HG03354 (cell line): Measurements from ENCODE around the gene NOP9.
A peak's percentile ranks its signal among the peaks of the same experiment; 100 is the strongest.

ENCODE experiments used
- ATAC-seq: cut with Tn5 transposase; IDR thresholded peaks from one replicate; pipeline ENCODE4 v1.9.1; 2021; ENCODE audit warnings: mild to moderate bottlenecking; ENCODE audit not compliant: unreplicated experiment, poor library complexity, severe bottlenecking

NOP9 gene

GRCh38 chr14:24304019-24304387, 4.4 kb downstream of the NOP9 start:
- no peak for ATAC-seq

DNA sequence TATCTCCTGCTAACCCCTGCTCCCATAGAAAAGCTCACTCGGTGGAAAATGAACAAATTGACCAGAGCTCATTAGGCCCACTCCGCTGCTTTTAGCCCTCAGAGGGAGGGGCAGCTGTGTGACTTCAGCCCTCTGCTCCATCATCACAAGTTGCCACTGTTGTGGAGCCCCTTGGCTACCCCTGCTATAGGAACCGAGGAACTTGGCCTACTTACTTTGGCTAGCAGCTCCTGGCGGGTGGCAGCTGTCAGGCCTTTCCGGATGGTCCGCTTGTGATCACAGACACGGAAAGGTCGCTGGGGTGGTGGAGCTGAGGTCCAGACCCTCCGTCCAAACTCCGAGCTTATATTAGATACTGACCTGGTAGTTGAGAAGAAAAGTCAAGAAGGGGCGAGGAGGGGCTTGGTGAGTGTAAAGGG, 7.5 kb downstream of the NOP9 start:
- no peak for ATAC-seq

DNA sequence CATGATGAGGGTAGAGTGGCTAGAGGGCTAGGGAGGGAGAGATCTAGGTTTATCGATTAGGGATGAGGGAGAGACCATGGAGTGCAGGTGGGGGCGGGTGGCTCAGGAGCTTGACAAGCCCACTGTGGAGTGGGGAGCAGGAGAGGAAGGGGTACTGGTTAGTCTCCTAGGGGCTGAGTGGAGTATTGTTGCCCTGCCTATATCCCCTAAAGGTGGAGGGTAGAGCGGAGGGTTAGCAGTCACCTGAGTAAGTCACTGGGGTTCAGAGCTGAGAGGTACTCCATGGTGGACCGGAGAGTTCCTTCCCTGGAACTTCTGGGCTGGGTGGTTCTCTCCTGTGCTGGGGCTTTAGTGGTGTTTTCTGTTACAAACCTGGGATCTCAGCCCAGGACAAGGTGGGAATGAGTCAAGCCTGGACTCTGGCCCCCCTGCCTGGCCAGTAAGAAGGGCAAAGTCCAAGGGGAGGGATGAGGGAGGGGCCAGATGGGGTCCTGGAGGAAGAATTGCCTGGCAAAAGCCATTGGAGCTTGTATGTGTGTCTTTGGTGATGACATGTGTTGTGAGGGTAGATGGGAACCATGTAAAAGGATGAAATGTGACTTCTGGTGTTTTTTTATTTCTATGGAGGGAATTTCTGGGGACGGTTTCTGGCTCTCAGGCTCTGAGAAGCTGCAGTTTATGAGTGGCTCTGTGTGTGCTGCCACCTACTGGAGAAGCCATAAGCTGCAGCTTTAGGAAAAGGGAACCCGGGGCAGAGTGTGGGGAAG, 8.1 kb downstream of the NOP9 start, which contains the start of gene CIDEB:
Gene CIDEB (minus strand): TSS at position 403 of the 767 bp plus-strand sequence. CDS start 119 bp downstream, at position 284.
- peak; percentile 23 for ATAC-seq

DNA sequence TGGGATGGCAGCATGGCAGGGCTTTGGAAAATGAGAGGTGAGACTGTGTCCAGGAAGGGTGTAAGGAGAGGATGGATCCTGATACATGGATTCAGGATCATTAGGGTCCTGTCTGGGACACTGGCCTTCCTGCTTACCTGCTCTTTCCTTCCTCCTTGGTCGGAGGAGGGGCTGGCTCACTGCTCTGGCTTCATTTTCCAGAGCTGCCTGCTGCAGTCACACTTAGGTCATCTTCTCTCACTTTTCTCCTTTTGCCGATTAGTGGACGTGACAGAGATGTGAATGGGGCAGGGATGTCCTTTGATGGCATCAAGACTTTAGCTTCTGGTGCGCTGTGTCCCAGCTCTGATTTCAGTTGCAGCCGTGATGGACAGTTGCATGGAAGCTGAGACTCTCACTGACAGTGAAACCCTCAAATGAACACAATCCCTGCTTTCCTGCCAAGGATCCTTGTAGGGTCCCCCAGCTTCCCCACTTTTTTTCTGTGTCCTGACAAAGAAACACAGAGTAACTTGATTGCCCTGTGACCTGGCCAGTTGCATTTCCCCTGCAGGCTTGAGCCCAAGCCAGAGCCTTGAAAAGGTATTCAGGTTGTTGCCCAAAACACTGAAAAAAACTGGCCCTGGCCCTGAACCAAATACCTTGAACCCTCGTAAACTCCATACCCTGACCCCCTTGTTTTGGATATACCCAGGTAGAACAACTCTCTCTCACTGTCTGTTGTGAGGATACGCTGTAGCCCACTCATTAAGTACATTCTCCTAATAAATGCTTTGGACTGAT, 8.9 kb downstream of the NOP9 start:
- ATAC-seq, result no peak

- no peak for ATAC-seq
Measured at GRCh38 chr14:24309538-24310264, 10.1 kb downstream of the NOP9 start, which contains the start of gene LTB4R2. TSS of gene LTB4R2 (plus strand) at chr14:24310140. CDS start at chr14:24310665, 525 bp downstream.

- no peak for ATAC-seq
Measured at GRCh38 chr14:24310265-24310645, 10.6 kb downstream of the NOP9 start.

DNA sequence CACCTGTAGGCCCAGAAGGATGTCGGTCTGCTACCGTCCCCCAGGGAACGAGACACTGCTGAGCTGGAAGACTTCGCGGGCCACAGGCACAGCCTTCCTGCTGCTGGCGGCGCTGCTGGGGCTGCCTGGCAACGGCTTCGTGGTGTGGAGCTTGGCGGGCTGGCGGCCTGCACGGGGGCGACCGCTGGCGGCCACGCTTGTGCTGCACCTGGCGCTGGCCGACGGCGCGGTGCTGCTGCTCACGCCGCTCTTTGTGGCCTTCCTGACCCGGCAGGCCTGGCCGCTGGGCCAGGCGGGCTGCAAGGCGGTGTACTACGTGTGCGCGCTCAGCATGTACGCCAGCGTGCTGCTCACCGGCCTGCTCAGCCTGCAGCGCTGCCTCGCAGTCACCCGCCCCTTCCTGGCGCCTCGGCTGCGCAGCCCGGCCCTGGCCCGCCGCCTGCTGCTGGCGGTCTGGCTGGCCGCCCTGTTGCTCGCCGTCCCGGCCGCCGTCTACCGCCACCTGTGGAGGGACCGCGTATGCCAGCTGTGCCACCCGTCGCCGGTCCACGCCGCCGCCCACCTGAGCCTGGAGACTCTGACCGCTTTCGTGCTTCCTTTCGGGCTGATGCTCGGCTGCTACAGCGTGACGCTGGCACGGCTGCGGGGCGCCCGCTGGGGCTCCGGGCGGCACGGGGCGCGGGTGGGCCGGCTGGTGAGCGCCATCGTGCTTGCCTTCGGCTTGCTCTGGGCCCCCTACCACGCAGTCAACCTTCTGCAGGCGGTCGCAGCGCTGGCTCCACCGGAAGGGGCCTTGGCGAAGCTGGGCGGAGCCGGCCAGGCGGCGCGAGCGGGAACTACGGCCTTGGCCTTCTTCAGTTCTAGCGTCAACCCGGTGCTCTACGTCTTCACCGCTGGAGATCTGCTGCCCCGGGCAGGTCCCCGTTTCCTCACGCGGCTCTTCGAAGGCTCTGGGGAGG, 11.3 kb downstream of the NOP9 start, which contains the start of gene LTB4R:
Gene LTB4R (plus strand): TSS at position 857 of the 959 bp plus-strand sequence. CDS start 4,150 bp downstream, outside the sequence.
- ATAC-seq, result peak; percentile 72

- ATAC-seq, result no peak
Measured at GRCh38 chr14:24311837-24312615, 12.4 kb downstream of the NOP9 start.

DNA sequence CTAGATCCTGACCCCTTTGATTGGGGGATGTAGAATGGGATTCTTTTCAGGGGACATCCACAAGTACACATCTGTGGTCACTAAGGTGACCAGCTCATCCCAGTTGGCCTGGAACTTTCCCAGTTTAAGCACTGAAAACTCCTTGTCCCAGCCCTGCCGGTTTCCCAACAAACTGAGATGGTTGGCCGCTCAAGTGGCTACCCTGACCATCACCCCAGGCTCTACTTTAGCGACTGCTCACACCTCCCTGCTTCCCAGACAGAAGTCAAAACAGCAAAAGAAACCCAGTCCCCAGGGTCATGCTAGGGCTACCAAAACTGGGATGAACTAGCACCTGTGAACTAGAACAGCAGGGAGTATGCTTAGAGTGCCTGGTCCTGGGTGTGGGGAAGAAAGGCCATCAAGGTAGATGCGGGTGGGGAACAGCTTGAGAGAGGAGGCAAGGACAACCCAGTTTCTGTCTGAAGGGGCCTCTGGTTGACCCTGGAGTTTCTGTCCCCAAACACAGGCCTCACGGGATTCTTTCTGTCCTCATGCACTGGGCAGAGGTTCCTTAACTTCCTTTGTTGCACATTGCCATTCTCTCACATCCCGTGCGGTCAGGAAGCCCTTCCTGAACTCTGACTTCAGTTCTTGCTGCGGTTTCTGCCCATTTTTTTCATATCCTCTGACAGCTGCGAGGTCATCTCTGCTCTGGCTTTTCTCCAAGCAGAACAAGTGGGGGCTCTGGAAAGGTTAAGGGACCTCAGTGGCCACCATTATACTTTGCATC, 13.3 kb downstream of the NOP9 start:
- no peak for ATAC-seq

DNA sequence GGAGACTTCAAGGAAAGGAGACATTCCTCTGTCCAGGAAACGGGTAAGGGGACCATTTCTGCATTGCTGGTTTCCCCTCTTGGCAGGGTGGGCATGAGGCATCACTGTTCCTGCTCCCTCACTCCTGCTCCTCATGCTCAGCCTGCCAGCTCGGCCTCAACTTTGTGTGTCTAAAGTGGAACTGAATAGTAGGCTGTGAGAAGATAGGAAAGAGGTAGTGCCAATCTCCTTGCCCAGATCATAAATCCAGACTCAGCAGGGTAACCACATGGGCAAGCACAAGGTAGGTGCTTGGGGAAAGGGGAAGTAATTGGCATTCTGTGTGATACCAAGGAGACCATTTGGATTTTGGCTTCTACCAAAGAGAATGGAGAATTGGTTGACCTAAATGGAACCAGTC, 14.3 kb downstream of the NOP9 start:
- no peak for ATAC-seq

GRCh38 chr14:24314377-24315193, 14.9 kb downstream of the NOP9 start:
- ATAC-seq, result no peak

GRCh38 chr14:24315243-24315806, 15.7 kb downstream of the NOP9 start:
- no peak for ATAC-seq

DNA sequence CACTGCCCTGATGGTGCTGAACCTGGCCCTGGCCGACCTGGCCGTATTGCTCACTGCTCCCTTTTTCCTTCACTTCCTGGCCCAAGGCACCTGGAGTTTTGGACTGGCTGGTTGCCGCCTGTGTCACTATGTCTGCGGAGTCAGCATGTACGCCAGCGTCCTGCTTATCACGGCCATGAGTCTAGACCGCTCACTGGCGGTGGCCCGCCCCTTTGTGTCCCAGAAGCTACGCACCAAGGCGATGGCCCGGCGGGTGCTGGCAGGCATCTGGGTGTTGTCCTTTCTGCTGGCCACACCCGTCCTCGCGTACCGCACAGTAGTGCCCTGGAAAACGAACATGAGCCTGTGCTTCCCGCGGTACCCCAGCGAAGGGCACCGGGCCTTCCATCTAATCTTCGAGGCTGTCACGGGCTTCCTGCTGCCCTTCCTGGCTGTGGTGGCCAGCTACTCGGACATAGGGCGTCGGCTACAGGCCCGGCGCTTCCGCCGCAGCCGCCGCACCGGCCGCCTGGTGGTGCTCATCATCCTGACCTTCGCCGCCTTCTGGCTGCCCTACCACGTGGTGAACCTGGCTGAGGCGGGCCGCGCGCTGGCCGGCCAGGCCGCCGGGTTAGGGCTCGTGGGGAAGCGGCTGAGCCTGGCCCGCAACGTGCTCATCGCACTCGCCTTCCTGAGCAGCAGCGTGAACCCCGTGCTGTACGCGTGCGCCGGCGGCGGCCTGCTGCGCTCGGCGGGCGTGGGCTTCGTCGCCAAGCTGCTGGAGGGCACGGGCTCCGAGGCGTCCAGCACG, 16.4 kb downstream of the NOP9 start:
- no peak for ATAC-seq

- no peak for ATAC-seq
Measured at GRCh38 chr14:24316597-24316950, 16.9 kb downstream of the NOP9 start.

GRCh38 chr14:24317141-24317928, 17.7 kb downstream of the NOP9 start:
- ATAC-seq, result no peak
